Stimulated activated CD4-positive, alpha-beta T cell treated with anti-CD3 and anti-CD28 coated beads, Interleukin-2, amount 100 ng/mL, for 4 hours (primary cell): Measurements from ENCODE around the gene SYTL3.

Source experiments
- DNase-seq: peaks from one replicate; pipeline ENCODE4 v3.0.0-alpha.2; 2020; ENCODE audit warnings: low read depth

Gene SYTL3

DNA sequence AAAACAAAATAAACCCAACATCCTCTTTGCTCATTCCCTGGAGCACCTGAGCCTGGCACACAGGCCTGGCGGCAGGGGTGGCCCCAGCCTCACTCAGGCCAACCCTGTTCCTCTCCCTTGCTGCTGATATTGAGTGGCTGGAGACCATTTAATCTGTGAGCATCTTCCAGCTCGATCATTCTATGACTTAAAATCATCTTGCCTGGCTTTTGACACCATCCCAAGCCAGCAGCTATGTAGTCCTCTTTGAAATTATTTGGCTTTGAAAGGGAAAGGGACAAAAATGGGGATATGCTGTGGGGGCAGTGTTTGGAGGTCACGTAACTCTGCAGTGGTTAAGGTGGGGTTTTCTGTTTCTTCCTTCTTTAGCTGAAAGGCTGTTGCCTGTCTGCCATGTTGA lies 146.5 kb downstream of the SYTL3 start:
- DNase-seq = no peak

DNA sequence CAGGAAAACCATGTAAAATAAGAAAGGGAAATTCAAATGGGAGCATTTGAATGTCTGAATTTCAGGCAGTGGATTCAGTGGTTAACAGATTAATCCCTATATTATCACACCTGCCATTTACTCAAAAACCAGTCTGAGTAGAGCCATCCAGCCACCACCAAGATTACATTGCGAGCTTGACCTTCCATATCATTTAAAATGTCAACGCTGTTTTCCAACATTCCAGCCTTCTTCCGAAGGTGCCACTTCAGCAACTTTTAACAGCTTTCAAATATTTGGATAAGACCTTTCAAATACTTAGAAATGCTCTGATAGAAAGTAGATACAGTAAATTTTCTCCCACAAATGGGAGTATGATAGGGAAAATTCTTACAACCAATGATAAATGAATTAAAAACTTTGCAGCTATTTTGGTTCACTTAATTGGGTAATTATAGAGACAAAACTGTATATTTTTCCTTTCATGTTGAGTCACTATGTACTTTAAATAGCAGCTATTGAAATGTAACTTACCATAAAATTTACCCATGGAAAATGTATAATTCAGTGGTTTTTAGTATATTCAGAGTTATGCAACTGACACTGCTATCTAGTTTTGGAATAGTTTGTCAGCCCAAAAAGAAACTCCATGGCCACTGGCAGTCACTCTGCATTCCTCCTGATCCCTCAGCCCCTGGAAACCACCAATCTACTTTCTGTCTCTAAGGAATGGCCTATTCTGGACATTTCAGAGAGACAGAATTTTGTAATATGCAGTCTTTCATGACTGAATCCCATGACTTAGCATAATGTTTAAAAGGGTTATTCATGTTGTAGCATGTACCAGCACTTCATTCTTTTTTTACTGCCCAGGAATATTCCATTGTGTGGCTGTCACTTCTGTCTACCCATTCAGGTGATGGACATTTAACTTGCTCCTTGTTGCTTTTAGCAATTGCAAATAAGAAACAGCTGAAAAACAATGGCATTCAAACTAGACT lies 147.8 kb downstream of the SYTL3 start:
- DNase-seq = no peak

GRCh38 chr6:158798311-158798710 lies 148.5 kb downstream of the SYTL3 start:
- no peak for DNase-seq

- no peak for DNase-seq
These were observed 149.4 kb downstream of the SYTL3 start for GRCh38 chr6:158799051-158799792.

GRCh38 chr6:158801655-158802294 lies 151.9 kb downstream of the SYTL3 start:
- no peak for DNase-seq

DNA sequence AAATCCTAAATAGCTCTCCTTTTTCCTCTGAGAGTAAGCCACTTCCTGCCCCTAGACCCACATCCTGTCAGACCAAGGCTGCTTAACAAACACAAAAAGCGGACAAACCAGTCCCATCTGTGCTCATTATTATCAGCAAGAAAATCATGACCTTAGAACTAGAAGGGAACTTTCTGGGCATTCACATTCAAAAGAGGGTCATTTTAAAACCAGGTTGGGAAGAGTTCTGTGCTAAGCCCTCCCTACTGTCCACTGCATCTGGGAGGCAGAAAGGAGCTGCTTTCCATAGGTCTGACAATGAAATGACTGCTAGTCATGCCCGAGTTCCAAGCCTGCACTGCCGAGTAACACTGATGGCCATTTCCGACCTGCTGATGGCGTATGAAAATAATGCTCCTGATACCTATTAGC lies 153.9 kb downstream of the SYTL3 start:
- no peak for DNase-seq

GRCh38 chr6:158804207-158804606 lies 154.4 kb downstream of the SYTL3 start:
- DNase-seq = no peak

DNA sequence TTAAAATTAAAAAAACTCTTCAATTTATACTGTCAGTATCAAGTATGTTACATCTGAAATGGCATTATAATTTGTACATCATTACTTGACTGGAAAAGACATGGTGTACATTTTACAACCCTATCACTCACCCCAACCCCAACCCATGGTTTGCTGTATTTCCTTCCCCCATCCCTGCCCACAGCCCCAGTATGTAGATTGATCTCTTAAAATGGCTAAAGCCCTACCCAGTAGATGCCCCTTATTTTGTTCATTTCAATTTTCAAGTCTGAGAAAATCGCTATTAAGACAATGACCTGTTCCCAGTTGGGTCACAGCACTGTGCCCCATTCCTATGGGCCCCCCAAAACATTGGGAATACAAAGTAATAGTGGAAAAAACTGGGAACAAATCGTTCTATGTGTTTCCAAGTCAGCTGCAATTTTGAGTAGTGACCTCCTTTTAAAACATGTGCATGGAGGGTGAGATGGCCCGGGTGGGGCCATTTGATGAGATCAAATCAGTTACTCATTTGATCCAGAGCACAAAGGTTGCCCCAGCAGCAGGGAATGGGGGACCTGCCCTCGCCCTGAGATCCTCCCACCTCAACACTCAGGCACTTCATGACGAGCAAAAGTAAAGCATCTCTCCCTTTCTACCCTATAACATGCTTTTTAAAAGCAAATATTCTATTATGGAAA lies 156.0 kb downstream of the SYTL3 start:
- DNase-seq = no peak

DNA sequence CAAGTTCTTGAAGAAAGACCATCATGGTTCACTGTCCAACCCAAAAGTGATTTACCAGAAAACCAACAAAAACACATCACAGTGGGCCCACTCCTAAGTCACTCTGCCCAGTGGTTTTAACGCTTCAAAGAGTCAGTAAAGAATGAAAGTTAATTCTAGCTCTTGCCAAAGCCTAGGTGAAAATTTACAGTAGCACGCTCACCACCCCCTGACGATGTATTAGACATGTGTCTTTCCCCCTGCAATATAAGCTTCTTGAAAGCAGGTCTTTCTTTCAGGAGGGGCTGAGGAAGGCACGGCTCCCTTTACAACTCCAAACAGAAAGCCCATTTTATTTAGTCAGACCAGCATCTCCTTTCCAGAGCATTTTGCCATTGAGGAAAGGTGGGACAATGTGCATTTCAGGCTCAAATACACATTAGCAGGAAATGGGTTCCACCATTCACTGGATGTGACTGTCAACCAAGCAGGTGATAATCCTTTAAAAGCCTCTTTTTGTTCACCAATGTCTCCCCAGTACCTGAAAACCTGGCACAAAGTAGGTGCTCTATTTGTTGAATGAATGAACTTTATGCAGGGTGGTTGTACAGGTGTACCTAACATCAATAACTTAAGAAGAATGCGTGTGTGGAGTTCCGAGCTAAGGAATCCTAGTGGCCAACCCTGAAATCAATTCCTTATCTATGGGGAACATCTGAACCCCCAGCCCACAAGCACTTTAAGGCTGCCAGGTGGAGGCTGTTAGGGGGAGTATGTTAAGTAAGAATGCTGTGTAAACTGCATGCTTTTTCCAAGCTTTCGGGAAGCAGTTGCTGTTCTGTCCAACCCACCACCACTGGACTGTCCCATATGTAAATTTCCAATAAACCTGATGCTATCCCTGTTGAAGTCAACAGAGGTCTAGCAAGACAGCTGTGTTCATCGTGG lies 157.9 kb downstream of the SYTL3 start:
- no peak for DNase-seq

- DNase-seq = no peak
These were observed 158.6 kb downstream of the SYTL3 start for GRCh38 chr6:158808442-158808833.

DNA sequence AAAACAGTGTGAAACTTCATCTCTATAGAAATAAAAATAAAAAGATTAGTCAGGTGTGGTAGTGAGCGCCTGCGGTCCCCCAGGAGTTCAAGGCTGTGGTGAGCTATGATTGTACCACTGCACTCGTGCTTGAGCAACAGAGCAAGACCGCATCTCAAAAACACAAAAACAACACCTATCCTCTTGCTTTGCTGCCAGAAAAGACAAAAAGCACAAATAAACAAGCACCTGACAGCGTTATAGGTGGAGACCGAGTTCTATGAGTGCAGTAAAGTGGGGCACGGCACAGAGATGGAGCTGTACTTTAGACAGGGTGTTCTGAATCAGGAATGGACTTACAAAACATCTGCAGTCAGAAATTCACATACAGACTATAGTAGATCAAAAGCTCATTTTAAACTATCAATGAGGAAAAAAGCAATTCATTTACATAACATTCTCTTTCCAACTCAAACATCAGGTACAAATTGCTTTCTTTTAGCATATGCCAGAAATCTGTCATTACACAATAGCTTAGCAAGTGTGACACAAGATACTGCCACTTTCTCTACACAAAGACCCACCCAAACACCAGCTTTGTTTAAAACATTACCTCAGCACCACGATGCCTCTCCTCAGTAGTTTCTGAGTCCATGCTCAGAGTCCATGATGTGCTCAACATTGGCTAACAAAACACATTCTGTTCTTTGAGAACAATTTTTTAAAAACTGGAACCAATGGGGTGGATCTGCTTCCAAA lies 159.3 kb downstream of the SYTL3 start:
- DNase-seq = no peak

- DNase-seq = no peak
These were observed 160.6 kb downstream of the SYTL3 start for GRCh38 chr6:158810155-158811095.

DNA sequence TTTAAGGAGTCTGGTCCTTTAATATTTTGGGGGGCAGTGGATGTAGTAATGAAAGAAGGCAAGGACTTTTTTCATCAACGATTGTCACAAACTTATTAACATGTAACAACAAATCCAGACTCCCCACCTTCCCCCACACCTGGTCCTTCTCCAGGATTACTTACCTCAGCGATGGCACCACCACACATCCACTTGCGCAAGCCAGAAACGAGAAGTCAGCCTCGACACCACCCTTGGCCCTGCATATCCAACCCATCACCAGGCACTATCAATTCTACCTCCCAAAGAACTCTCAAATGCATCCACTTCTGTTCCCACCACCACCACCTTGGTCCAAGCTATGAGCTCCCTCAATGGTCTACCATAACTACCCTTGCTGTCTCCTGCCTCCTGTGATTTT lies 162.8 kb downstream of the SYTL3 start:
- DNase-seq = no peak

- DNase-seq = no peak
These were observed 163.2 kb downstream of the SYTL3 start for GRCh38 chr6:158813032-158813431.
